Smooth muscle cell (in vitro differentiated cells): Measurements from ENCODE around the gene CACNA1C. TPM values are rescaled to one million over a fixed set of nuclear protein-coding genes. Genes with fewer than 3 reads are reported as not detected.

Source experiments
- DNase-seq: peaks from one replicate; lab custom pipeline; 2025; ENCODE audit not compliant: unreplicated experiment; lab: John Stamatoyannopoulos, UW
- H2AFZ ChIP-seq: fragments of 200-600 bp; sonication (generic); 2 replicates; pipeline ENCODE4 v1.6.0; 2016; ENCODE audit warnings: antibody characterized with exemption, low read depth, mild to moderate bottlenecking
- H3F3A ChIP-seq: fragments of 200-600 bp; sonication (generic); 2 replicates; pipeline ENCODE4 v1.6.0; 2017; ENCODE audit warnings: antibody characterized with exemption, low read depth
- H3K27ac ChIP-seq: fragments of 200-600 bp; sonication (generic); 2 replicates; pipeline ENCODE4 v1.5.1; 2016; ENCODE audit warnings: low read depth, mild to moderate bottlenecking
- H3K27me3 ChIP-seq: fragments of 200-600 bp; sonication (generic); 2 replicates; pipeline ENCODE4 v1.6.1; 2016; ENCODE audit warnings: low read depth, mild to moderate bottlenecking
- H3K36me3 ChIP-seq: fragments of 200-600 bp; sonication (generic); 2 replicates; pipeline ENCODE4 v1.5.1; 2016; ENCODE audit warnings: low read depth
- H3K4me1 ChIP-seq: fragments of 200-600 bp; sonication (generic); 2 replicates; pipeline ENCODE4 v1.5.1; 2016; ENCODE audit warnings: low read depth
- H3K4me2 ChIP-seq: fragments of 200-600 bp; sonication (generic); 2 replicates; pipeline ENCODE4 v1.6.0; 2016; ENCODE audit warnings: mild to moderate bottlenecking
- H3K4me3 ChIP-seq: fragments of 200-600 bp; sonication (generic); 2 replicates; pipeline ENCODE4 v1.5.1; 2016; ENCODE audit warnings: mild to moderate bottlenecking
- H3K79me2 ChIP-seq: fragments of 200-600 bp; sonication (generic); 2 replicates; pipeline ENCODE4 v1.6.0; 2016; ENCODE audit warnings: low read depth, mild to moderate bottlenecking
- H3K9ac ChIP-seq: fragments of 200-600 bp; sonication (generic); 2 replicates; pipeline ENCODE4 v1.6.0; 2016; ENCODE audit warnings: low read depth
- H3K9me3 ChIP-seq: fragments of 200-600 bp; sonication (generic); replicated peaks from 2 replicates; pipeline ENCODE4 v1.5.1; 2016; ENCODE audit warnings: low read depth
- H4K20me1 ChIP-seq: fragments of 200-600 bp; sonication (generic); 2 replicates; pipeline ENCODE4 v1.6.0; 2016; ENCODE audit warnings: low read depth
- CTCF ChIP-seq: fragments of 200-600 bp; sonication (generic); IDR thresholded peaks from 2 replicates; pipeline ENCODE4 v1.5.1; 2017; ENCODE audit warnings: borderline replicate concordance, mild to moderate bottlenecking, antibody characterized with exemption; ENCODE audit not compliant: insufficient read depth, poor library complexity, severe bottlenecking
- WGBS: methylation state at CpG from one replicate; pipeline ENCODE4 v1.1.7; 2016; ENCODE audit warnings: low lambda C conversion rate; 5-methylcytosine and 5-hydroxymethylcytosine counted together
- polyA plus RNA-seq: library from polyadenylated mRNA; unstranded; fragments of >200 nt; fragmentation: Nextera tagmentation; extraction: Ambion mirVana; gene quantifications from 2 replicates; pipeline ENCODE4 v1.2.1, GENCODE V29; 2016
- total RNA-seq: library from RNA; depleted of rRNA; stranded (reverse); fragments of >200 nt; gene quantifications from 2 replicates; pipeline ENCODE4 v1.2.3, GENCODE V29; 2014

CACNA1C gene
- total and polyA plus RNA-seq, 2 experiments from 2014 or later: 1.6 to 4.5 TPM

GRCh38 chr12:2678426-2678825, 625.6 kb downstream of the CACNA1C start:
- H4K20me1 ChIP-seq: no peaks in the 10 kb centered on the region
- no peak overlapping the region for H3K4me2 ChIP-seq
- H3K9ac ChIP-seq: no peak overlapping the region
- H2AFZ ChIP-seq: no peak overlapping the region
- H3K79me2 ChIP-seq: no peaks in the 10 kb centered on the region
- H3F3A ChIP-seq: no peaks in the 10 kb centered on the region
- TF ChIP-seq CTCF: no peak
- H3K36me3 ChIP-seq: no peaks in the 10 kb centered on the region
- no peak overlapping the region for H3K4me3 ChIP-seq
- H3K9me3 ChIP-seq: no peaks in the 10 kb centered on the region
- H3K27me3 ChIP-seq: no peaks in the 10 kb centered on the region
- H3K4me1 ChIP-seq: no peaks in the 10 kb centered on the region
- no peak overlapping the region for H3K27ac ChIP-seq
- DNase-seq: no peak
- WGBS: 86% methylated on average over 11 of the region's 11 CpGs

GRCh38 chr12:2679068-2679815, 626.5 kb downstream of the CACNA1C start:
- Histone ChIP-seq H3K4me3 (no peak overlapping the region), H4K20me1 (no peaks in the 10 kb centered on the region), H3F3A (no peaks in the 10 kb centered on the region), H3K79me2 (no peaks in the 10 kb centered on the region), H3K9ac (no peak overlapping the region), H3K27me3 (no peaks in the 10 kb centered on the region), H3K36me3 (no peaks in the 10 kb centered on the region), H3K27ac (no peak overlapping the region), H3K4me2 (no peak overlapping the region), H3K4me1 (no peaks in the 10 kb centered on the region), H2AFZ (no peak overlapping the region), H3K9me3 (no peaks in the 10 kb centered on the region)
- DNase-seq: no peak
- WGBS: 95% methylated on average over 33 of the region's 33 CpGs
- TF ChIP-seq CTCF: no peak

- no peak for TF ChIP-seq CTCF
- Histone ChIP-seq H2AFZ (no peak overlapping the region), H3K36me3 (no peaks in the 10 kb centered on the region), H3K27me3 (no peaks in the 10 kb centered on the region), H3K9ac (no peak overlapping the region), H3F3A (no peaks in the 10 kb centered on the region), H3K27ac (no peak overlapping the region), H3K79me2 (no peaks in the 10 kb centered on the region), H3K4me1 (no peaks in the 10 kb centered on the region), H3K4me3 (no peak overlapping the region), H3K4me2 (no peak overlapping the region), H3K9me3 (no peaks in the 10 kb centered on the region), H4K20me1 (no peaks in the 10 kb centered on the region)
- no peak for DNase-seq
- WGBS: 88% methylated on average over 18 of the region's 18 CpGs
Measured at GRCh38 chr12:2679816-2680675, 627.3 kb downstream of the CACNA1C start.
